Thoracic aorta (tissue), 2 donors: ENCODE data around the gene TTC31. TPM values are rescaled to one million over a fixed set of nuclear protein-coding genes. Genes with fewer than 3 reads are reported as not detected.
"Not testable (repeated sequence)": the region's sequence is repeated elsewhere in the genome, so short reads cannot be mapped to it uniquely, and the experiment has no call there.

Experiments used
- ATAC-seq: fragments of 150-250 bp; one replicate; pipeline ENCODE4 v1.8.0; 2017; ENCODE audit warnings: low read depth; ENCODE audit not compliant: insufficient number of reproducible peaks, low FRiP score
- DNase-seq: peaks from one replicate; pipeline ENCODE4 v3.0.0-alpha.2; 2020; ENCODE audit warnings: low spot score
- H3K27ac ChIP-seq, 2 donors: fragments of 200-600 bp; sonication (generic); 1 replicate in 1 of 2; 2 replicates in 1 of 2; pipeline ENCODE4 v1.5.1; 2016; ENCODE audit warnings: mild to moderate bottlenecking in 2 of 2, moderate library complexity in 2 of 2
- H3K27me3 ChIP-seq: fragments of 200-600 bp; sonication (generic); replicated peaks from 2 replicates; pipeline ENCODE4 v1.6.0; 2016; ENCODE audit warnings: mild to moderate bottlenecking; ENCODE audit not compliant: insufficient read depth
- H3K36me3 ChIP-seq: fragments of 200-600 bp; sonication (generic); one replicate; pipeline ENCODE4 v1.5.1; 2016
- H3K4me1 ChIP-seq, 2 donors: fragments of 200-600 bp; sonication (generic); 1 replicate in 1 of 2; 2 replicates in 1 of 2; pipeline versions ENCODE4 v1.5.1 to v1.6.0; 2016; ENCODE audit warnings: low read depth in 2 of 2, mild to moderate bottlenecking in 1 of 2; ENCODE audit not compliant: control insufficient read depth in 1 of 2
- H3K4me3 ChIP-seq: fragments of 200-600 bp; sonication (generic); 2 replicates; pipeline ENCODE4 v1.5.1; 2016; ENCODE audit warnings: mild to moderate bottlenecking
- H3K9me3 ChIP-seq: fragments of 200-600 bp; sonication (generic); 2 replicates; pipeline ENCODE4 v1.5.1; 2016
- CTCF ChIP-seq: fragments of 200-600 bp; sonication (generic); IDR thresholded peaks from one replicate; pipeline ENCODE4 v1.5.1; 2019; ENCODE audit warnings: antibody characterized with exemption
- total RNA-seq, 2 donors: library from RNA; depleted of rRNA; stranded (reverse); fragments of >200 nt; gene quantifications; one replicate each; pipeline versions ENCODE4 v1.1.0 to v1.2.3, GENCODE V29; 2016

The TTC31 gene
- total RNA-seq, 2 donors from 2014 or later = 37.9 to 38.9 TPM

GRCh38 chr2:74458132-74458937, 24.5 kb upstream of the TTC31 start, which contains the start of gene WBP1:
Gene WBP1, plus strand, starts transcription at chr2:74458438. Its CDS starts 165 bp downstream, at chr2:74458603.
- H3K4me1 ChIP-seq = peaks cover 22 to 35% of the 10 kb centered on the region in 2 donors
- no peak for TF ChIP-seq CTCF
- no peaks in the 10 kb centered on the region for H3K36me3 ChIP-seq
- H3K4me3 ChIP-seq = peak within 1 kb of the TSS; percentile 80
- H3K9me3 ChIP-seq = no peaks in the 10 kb centered on the region
- DNase-seq = peak; percentile 100
- ATAC-seq = peak; percentile 94
- H3K27ac ChIP-seq = peak within 1 kb of the TSS; percentile 86 to 93
- no peaks in the 10 kb centered on the region for H3K27me3 ChIP-seq

- no peaks in the 10 kb centered on the region for H3K9me3 ChIP-seq
- no peaks in the 10 kb centered on the region for H3K27me3 ChIP-seq
- H3K4me3 ChIP-seq = peak overlapping the region; percentile 80
- H3K27ac ChIP-seq = peak overlapping the region; percentile 57 to 76
- no peak for TF ChIP-seq CTCF
- H3K36me3 ChIP-seq = no peaks in the 10 kb centered on the region
- H3K4me1 ChIP-seq = peaks cover 24 to 38% of the 10 kb centered on the region in 2 donors
- ATAC-seq (no peak), DNase-seq (no peak)
These were observed 23.9 kb upstream of the TTC31 start for GRCh38 chr2:74458938-74459363.

- DNase-seq, H3K4me3 ChIP-seq, H3K9me3 ChIP-seq, H3K27me3 ChIP-seq, ATAC-seq, H3K27ac ChIP-seq, H3K36me3 ChIP-seq: not testable (repeated sequence)
- H3K4me1 ChIP-seq = peaks cover 30 to 45% of the 10 kb centered on the region in 2 donors
These were observed 23.3 kb upstream of the TTC31 start for GRCh38 chr2:74459503-74460118.

GRCh38 chr2:74460187-74460586, 22.7 kb upstream of the TTC31 start:
- H3K9me3 ChIP-seq, DNase-seq, H3K36me3 ChIP-seq, H3K27ac ChIP-seq, ATAC-seq, H3K4me3 ChIP-seq, H3K27me3 ChIP-seq: not testable (repeated sequence)
- peaks cover 30 to 45% of the 10 kb centered on the region in 2 donors for H3K4me1 ChIP-seq

- Histone ChIP-seq H3K4me3 (no peak overlapping the region), H3K36me3 (no peaks in the 10 kb centered on the region), H3K9me3 (no peaks in the 10 kb centered on the region), H3K27ac (no peak overlapping the region), H3K4me1 (peaks cover 23 to 38% of the 10 kb centered on the region in 2 donors), H3K27me3 (no peaks in the 10 kb centered on the region)
- DNase-seq (no peak), ATAC-seq (no peak)
- TF ChIP-seq CTCF = no peak
These were observed 21.5 kb upstream of the TTC31 start for GRCh38 chr2:74461187-74462053.
